CD4-positive, alpha-beta T cell treated with Interleukin-21 for 1 hour (primary cell): ENCODE measurements around the gene HRK.

Experiments
- DNase-seq: peaks from one replicate; pipeline ENCODE4 v3.0.0-alpha.2; 2020

Gene HRK

DNA sequence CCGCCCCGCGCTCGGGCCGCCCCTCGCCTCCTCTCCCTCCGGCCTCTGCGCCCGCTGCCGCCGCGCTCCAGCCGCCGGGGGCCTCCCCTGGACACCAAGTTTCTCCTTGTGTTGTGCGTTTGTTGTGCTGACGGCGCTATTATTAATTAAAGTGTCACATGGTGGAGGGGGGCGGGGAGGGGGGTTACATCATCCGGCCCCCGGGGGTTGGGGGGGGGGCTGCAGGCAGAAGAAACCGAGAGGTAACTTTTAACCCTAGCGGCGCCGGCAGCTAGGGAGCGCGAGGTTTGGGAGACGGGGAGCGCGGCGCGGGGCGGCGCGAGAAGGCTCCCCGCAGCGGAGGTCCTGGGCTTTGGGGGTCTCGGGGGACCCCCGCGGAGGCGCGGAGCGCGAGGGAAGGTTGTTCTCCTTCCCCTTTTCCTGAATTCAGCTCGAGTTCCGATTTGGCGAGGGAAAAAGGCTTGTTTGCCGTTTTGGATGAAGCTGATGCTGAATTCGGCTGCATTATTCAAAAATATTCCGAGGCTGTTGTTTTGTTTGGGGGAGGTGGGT is at the start of gene HRK:
HRK (minus strand) TSS at position 117 of the 552 bp plus-strand sequence. CDS start 134 bp downstream, outside the sequence.
- no peak for DNase-seq

DNA sequence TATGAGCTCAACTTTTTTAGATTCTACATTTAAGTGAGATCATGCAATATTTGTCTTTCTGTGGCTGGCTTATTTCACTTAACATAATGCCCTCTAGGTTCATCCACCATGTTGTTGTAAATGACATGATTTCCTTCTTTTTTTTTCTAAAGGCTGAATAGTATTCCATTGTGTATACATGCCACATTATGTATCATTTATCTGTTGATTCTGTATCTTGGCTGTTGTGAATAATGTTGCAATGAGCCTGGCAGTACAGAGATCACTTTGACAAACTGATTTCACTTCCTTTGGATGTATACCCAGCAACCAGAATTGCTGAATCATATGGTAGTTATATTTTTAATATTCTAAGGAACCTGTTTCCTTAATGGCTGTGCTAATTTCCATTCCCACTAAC is 48.6 kb upstream of the HRK start:
- no peak for DNase-seq

DNA sequence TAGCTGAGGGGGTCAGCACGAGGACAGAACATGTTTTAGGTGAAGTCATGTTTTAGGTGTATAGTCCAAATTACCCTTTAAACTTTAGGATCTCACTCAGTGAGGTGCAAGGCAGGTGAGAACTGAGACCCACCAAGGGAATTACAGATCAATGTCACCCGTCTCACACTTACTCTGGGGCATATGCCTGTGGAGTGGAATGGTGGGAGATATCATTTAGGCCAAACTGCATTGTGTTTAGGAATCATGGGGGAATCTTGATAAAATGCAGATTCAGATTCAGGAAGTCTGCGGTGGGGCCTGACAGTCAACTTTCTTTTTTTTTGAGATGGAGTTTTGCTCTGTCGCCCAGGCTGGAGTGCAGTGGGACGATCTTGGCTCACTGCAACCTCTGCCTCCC is 47.3 kb upstream of the HRK start:
- no peak for DNase-seq

DNA sequence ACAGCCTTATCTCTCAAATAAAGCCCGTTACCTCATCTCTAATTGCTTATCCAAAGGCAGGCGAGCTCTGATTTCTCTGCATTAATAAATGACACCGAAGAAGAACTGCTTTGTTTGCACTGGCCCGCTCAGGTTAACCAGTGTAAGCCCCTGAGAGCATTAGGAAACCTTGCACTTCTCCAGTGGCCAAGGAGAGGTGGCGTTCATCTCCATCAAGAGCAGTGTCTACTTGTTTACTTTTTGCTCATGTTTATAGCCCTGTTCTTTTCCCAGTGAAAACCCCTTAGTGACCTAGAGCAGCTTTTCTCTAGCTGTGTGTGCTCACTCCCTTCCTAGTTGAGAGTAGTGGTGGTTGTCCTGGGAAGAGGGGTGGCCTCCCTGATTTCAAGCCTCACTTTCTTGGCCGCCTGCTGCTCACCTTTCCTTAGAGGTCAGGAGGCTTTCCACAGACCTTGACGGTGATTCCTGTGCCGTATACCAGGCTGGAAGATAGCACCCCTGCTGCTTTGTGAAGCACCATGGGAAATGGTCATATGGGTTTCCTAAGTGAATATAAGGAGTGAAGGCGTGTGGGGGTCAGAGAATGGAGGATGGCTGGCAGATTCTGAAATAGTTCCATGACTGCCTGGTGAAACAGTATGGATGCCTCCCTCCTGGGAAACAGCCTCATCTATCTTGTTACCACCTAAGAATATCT is 46.2 kb upstream of the HRK start:
- no peak for DNase-seq

DNA sequence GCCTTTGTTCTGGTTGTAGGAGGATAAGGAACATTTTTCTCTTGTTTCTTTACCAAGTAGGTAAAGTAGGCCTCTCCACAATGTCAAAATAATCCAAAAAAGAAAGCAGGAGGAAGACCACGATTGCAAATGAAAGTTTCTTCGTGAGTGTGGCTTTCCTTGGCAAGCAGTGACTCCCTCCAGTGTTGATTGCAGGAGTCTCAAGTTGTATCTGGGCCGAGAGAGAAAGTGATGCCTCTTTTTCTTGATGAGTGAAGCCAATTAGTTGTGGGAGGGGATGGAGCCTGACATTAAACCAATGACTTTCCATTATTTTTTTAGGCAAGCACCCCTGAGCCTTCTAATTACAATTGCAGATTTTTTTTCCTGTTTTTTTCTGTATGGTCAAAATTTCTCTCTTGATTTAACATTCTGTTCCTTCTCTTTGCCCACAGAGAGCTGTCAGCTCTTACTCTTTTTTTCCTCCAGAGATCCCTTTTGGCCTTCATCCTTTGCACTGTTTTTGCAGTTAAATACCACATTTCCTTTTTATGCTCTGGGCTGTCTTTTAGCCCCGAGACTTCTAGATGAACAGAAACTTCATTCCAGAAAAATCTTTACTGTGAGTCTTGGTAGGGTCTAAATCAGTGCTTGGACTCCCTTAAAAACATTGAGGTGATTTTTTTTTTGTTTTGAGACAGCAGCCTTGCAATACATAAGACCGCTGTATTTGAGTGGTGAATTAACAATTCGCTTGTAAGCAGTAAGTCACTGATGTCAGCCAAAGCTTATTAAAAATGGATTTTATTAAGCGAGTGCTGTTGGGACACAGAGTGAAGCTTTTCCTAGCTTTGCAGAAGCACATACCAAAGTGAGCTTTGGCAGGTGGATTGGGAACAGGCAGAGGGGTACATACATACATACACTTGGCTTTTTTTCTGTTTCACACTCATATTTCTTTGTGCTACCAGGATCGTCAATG is 45.3 kb upstream of the HRK start:
- DNase-seq = no peak

DNA sequence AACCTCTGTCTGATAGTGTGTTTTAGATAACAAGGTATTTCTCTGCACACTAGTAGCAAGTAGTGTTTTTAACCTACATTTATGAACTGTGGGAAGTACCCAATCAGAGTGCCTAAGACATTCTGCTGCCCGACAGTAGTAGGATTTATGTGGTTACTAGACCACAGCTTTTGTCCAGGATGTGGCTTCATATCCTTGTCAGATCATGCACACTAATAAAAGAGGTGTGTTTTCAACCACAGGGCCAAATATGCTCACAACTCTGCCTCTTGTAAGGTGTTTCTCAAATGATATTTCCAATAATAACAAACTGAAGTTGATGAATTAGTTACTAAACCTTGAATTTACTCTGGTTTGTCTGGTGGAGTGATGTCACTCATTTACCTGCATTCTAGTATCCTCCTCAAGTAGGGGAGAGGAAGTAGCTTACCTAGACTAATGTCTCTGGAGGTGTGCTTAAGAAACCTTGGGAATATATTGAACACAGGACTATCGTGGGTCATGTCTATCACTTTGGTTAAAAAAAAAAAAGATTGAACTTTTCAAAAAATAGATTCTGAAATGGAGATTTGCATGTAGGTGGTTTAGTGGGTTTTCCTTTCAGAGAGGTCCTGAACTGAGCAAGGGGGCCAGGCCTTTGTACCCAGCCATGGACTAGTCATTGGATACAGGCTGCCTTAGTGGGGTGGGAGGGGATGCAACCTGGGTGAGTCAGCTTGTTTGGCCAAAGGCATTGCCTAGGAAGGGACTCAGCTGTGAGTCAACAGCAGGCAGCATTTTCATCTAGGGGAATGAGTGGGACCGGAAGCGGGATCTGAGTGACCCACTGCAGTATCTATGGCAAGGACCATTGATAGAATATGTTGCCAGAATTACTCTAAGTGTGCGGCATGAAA is 43.6 kb upstream of the HRK start:
- peak; percentile 85 for DNase-seq

DNA sequence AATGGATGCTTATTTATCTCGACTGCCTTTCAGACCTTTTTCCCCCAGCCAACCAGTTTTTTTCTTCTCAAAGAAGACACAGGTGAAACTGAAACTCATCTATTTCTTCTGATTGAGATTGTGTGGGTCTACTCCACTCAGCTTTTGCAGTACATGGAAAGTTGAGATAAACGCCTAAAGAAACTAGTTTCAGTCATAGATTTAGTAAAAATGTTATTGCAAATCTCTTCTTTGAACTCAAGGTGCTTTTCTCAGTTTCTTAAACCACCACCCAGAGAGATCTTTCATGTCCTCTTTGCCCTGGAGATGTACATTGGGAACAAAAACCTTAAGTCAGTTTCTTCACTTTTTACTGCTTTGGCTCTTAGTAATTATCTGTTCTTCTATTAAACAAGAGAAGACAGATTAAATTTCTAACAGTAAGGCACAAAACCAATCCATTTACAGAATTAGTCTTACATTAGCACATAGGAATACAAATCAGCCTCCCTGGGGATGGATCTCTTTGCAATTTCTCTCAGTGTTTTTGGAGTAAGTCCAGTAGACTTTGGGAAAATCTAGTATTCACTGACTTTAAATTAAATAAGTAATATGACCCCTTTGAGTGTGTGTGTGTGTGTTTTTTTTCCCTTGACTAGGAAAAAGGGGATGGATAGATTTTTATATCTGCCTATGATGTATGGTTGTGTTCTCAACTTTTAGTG is 41.1 kb upstream of the HRK start:
- DNase-seq = peak; percentile 13

DNA sequence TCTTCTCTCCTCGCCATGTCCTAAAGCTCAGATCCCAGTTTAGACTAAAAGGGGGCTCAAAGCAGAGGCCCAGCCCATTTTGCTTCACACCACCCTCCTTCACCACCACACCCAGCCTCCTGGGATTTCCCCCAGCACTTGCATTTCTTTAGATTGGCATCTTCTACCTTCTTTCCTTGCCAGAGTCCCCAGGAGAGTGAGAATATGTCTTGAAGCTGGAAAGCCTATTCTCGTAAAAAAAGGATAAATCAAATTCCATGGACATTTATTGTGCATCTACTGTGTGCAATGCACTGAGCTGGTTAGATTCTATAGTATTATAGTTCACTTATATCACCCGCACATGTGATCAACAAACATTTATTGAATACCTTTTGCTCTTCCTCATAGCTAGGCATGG is 39.7 kb upstream of the HRK start:
- no peak for DNase-seq

DNA sequence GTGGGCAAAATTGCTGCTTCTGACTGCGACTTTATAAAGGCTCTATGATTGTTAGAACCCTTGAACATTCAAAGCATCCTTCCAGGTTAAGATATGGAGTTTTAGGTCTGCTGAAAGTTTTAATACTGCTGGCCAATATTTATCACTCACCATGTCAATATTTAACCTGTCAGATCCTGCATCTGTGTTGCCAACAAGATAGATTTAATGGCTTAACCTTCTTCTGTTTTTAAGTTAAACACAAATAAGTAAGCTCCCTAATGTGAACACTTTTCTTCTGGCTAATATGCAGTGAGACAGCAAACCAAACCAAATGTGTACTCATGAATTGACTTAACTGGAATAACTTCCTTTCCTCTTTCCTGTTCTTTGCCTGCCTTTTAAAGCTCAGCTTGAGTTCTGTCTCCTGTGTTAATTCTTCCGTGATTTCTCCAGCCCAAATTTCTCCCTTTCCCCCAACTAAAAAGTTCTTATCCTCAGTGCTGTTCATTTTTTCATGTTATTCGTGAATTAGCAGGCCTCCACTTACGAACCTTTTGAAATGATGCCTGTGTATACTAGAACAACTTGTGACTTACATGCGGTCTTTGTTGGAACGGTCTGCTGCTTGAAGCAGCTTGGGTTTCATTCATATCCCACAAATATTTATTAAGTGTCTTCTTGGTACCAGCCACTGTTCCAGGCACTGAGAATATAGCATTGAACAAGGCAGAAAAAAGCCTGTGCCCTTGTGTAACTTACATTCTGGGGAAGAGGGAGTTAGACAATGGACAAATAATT is 38.7 kb upstream of the HRK start:
- no peak for DNase-seq

DNA sequence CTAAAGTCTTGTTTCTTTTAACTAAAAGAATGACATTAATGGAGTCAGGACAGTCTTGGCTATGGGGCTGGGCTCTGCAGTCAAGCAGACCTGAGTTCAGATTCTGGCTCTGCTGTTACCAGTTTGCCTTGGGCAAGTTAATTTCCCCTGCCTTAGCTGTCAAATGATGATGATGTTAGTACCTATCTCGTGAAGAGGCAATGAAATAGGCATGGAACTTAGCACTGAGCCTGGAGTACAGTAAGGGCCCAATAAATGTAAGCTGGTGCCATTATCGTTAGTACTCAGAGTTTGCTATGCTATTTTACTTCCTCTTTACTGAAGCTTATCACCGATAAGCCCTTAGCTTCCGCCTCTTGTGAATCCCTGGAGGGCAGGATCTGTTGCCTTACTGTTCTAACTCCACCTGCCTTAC is 38.0 kb upstream of the HRK start:
- DNase-seq = no peak

DNA sequence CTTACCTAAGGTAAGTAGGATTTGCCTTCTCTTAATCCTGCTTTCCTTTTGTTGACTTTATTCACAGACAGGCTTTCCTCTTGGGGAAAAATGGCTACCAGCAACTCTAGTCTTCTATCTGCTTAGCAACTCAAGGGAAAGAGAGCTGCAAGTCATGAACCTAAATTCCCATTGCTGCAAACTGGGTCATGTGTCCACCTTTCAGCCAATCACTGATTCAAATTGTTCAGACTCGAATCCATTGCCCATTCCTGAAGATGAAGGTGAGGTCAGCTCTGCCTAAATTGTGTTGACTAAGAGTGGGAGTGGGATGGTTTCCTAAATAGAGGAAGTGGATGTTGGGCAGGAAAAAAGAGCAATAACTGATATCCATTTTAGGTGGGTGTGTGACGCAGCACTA is 37.2 kb upstream of the HRK start:
- no peak for DNase-seq

DNA sequence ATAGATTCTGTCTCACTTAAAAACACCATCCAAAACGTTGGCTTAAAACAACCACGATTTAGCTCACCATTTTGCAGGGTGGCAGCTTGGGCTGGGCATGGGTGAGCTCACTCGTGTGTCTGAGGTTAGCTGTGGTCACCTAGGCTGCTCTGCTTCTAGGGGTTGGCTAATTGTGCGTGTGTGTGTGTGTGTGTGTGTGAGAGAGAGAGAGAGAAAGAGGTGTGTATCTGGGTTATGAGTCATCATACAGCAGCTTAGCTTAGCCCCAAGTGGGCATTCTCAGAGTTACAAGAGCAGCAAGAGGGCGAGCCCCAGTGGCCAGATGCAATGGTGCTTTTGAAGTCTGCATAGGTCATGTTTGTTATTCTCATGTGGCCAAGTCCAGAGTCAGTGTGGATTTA is 35.5 kb upstream of the HRK start:
- DNase-seq = peak; percentile 51

DNA sequence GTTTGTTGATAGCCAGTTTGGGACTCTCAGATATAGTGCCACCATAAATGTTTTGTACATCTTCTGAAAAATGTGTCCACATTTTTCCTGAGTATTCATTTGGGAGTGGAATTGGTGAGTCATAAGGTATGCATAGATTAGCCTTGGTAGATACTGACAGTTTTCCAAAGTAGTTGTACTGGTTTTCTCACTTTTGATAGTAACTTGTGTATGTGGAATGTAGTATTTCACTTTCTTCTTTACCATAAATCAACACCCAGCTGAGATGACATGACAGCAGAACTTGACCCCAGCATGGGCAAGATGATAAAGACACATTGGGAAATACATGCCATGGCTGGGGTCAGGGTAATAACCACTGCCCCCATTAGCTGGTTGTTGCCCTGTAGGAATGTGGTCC is 34.9 kb upstream of the HRK start:
- DNase-seq = no peak

DNA sequence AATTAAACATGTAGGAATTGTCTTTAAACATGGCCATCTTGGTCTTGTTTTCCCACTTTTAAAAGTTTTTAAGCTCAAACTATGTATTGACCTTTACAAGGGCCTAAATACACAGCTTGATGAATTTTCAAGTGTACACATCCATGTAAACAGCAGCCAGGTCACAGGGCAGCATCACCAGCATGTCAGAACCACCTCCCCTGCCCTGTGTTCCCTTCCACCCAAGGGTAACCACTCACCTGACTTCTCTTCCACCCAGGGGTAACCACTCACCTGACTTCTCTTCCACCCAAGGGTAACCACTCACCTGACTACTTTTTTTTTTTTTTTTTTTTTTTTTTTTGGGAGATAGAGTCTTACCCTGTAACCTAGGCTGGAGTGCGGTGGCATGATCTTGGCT is 34.1 kb upstream of the HRK start:
- DNase-seq = no peak

DNA sequence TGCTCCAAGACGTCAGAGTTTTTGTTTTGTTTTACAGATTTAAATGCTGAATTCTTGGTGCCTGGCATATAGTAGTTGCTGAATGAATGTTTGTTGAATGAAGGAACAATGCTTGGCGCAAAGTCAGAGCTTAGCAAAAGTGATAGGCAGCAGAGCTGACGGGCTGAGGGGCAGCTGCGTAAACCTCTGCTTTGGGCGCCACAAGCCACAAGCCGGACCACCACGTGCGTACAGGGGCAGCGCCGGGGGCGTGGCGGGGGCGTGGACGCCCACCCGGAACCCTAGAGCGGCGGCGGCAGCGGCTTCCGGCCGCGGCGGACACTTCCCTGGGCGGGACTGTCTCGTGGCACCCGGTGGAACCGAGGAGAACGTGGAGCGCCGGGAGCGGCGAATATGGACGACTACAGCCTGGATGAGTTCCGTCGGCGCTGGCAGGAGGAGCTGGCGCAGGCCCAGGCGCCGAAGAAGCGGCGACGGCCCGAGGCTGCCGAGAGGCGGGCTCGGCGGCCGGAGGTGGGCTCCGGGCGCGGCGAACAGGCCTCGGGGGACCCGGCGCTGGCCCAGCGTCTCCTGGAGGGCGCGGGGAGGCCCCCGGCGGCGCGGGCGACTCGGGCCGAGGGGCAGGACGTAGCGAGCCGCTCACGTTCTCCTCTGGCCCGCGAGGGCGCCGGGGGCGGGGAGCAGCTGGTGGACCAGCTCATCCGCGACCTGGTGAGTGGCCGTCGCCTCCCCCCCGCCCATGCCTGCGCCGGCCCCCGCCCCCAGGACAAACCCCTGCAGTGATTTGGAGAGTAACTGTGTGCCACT is 29.6 kb upstream of the HRK start, which contains the start of gene FBXW8:
FBXW8 (plus strand) TSS at position 306 of the 807 bp plus-strand sequence; CDS start at position 394, 88 bp downstream.
- DNase-seq = peak; percentile 61

DNA sequence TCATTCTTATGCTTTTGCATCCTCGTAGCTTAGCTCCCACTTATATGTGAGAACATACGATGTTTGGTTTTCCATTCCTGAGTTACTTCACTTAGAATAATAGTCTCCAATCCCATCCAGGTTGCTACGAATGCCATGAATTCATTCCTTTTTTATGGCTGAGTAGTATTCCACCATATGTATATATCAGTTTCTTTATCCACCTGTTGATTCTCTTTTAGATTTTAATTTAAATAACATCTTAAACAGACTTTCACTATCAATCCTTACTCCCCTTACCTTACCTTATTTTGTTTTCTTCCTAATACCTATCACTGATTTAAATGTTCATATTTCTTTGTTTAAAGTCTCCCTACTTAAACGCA is 29.0 kb upstream of the HRK start:
- no peak for DNase-seq

DNA sequence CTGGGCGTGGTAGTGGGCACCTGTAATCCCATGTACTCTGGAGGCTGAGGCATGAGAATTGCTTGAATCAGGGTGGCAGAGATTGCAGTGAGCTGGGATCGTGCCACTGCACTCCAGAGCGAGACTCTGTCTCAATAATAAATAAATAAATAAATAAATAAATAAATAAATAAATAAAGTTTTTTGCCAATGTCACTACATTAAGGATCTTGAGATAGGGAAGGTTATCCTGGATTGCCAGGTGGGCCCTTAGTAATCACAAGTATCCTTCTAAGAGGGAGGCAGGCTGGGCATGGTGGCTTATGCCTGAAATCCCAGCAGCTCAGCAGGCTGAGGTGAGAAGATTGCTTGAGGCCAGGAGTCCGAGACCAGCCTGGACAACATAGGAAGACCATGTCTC is 25.0 kb upstream of the HRK start:
- DNase-seq = no peak

DNA sequence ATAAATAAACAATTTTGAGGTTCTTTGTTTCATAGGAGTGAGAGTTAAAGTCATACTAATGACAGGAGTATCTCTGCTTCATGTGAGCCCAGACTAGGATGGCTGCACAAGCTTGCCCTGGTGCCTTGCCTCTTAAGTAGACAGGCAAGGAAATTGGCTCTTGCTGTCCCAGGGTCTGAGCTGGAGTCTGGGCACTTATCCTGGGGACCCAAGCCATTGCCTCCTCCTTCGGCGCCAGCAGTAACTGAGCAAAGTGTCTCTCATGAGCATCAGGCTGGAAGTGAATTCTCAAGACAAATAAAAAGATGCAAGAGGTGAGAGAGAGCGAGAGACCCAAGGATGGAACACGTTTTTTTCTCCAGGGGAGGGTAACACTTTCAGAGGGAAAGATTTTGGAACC is 22.6 kb upstream of the HRK start:
- no peak for DNase-seq

DNA sequence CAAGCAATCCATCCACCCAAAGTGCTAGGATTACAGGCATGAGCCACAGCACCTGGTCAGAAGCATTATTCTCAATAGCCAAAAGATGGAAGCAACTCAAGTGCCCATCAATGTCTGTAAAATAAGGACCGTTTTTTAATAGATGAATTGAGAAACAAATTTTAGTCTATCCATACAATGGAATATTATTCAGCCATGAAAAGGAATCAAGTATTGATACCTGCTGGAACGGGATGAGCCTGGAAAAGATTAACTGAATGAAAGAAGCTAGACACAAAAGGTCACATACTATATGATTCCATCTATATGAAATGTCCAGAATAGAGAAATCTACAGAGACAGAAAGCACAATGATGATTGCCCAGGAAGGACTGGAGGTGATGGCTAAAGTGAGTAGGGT is 20.4 kb upstream of the HRK start:
- DNase-seq = no peak

DNA sequence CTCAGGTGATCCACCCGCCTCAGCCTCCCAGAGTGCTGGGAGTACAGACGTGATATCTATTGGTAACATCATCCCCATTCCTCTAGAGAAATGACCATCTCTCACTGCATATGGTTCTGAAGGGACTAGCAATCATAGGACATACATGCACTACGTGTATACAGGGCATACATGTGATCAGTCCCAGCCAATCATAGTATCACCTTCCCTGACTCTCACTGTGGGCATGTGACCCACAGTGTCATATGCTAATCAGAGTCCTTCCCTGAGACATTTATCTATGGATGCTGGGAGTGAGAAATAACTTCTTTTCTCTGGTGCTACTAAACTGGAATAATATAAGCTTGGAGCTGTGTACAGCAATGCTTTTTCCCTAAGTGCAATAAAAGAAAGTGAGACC is 17.4 kb upstream of the HRK start:
- DNase-seq = no peak
